ENCODE data around the gene PEX19. TPM values are rescaled to one million over a fixed set of nuclear protein-coding genes. Genes with fewer than 3 reads are reported as not detected.

The PEX19 gene
- total and polyA plus RNA-seq, 2 donors (not counting 1 experiment from before 2014, with no cell fraction given): 72.8 to 77.4 TPM

DNA sequence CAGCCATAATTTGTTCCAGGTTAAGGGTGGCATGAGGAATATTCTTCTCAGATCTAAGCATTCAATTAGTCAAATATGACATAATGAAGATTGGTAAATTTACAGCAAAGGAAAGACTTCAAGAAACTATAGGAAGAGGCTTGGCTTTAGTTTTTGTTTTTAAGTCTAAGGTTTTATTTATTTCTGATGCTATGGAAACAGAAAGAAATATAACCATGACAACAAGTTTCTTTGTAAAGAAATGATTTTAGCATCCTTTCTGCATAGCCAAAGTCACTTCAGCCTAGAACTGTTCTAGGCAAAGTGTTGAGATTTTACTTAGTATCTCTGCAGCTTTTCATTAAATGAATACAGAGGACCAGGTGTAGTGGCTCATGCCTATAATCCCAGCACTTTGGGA, 52.0 kb downstream of the PEX19 start:
- no peak overlapping the region for H3K4me2 ChIP-seq (ENCODE audit: extremely low read depth, insufficient read depth, low read length)
- H3K27me3 ChIP-seq (ENCODE audit: control insufficient read depth, insufficient read depth, low read length): no peaks in the 10 kb centered on the region
- no peak for DNase-seq (ENCODE audit: low read depth in 2 of 2)
- H3K9me3 ChIP-seq (ENCODE audit: control insufficient read depth, insufficient read depth, low read depth, low read length): no peaks in the 10 kb centered on the region
- no peak overlapping the region for H2AFZ ChIP-seq (ENCODE audit: low read length)
- H3K9ac ChIP-seq (ENCODE audit: insufficient read depth, low read length): no peak overlapping the region
- no peak overlapping the region for H3K27ac ChIP-seq (ENCODE audit: insufficient read depth, low read length)
- peaks cover 10% of the 10 kb centered on the region for H3K36me3 ChIP-seq (ENCODE audit: control insufficient read depth, insufficient read depth, low read length)
- H4K20me1 ChIP-seq (ENCODE audit: control insufficient read depth, extremely low read depth, insufficient read depth, low read length): no peaks in the 10 kb centered on the region
- no peak for TF ChIP-seq EZH2 (IDR thresholded peaks at IDR 0.05; ENCODE audit: low read length, missing control alignments)
- TF ChIP-seq, protein P1, sequence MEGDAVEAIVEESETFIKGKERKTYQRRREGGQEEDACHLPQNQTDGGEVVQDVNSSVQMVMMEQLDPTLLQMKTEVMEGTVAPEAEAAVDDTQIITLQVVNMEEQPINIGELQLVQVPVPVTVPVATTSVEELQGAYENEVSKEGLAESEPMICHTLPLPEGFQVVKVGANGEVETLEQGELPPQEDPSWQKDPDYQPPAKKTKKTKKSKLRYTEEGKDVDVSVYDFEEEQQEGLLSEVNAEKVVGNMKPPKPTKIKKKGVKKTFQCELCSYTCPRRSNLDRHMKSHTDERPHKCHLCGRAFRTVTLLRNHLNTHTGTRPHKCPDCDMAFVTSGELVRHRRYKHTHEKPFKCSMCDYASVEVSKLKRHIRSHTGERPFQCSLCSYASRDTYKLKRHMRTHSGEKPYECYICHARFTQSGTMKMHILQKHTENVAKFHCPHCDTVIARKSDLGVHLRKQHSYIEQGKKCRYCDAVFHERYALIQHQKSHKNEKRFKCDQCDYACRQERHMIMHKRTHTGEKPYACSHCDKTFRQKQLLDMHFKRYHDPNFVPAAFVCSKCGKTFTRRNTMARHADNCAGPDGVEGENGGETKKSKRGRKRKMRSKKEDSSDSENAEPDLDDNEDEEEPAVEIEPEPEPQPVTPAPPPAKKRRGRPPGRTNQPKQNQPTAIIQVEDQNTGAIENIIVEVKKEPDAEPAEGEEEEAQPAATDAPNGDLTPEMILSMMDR (conservative IDR thresholded peaks at IDR 0.05 in 1 of 2, IDR thresholded peaks at IDR 0.05 in 1 of 2; ENCODE audit: low read depth in 1 of 2, low read length in 2 of 2): no peak
- no peaks in the 10 kb centered on the region for H3K4me1 ChIP-seq (ENCODE audit: control insufficient read depth, extremely low read depth, insufficient read depth, low read length)
- no peaks in the 10 kb centered on the region for H3K79me2 ChIP-seq (ENCODE audit: control insufficient read depth, insufficient read depth, low read length)
- H3K4me3 ChIP-seq (replicated peaks in 1 of 4; ENCODE audit: control extremely low read depth in 1 of 4, insufficient read depth in 1 of 4, low read depth in 3 of 4, low read length in 4 of 4): no peak overlapping the region

DNA sequence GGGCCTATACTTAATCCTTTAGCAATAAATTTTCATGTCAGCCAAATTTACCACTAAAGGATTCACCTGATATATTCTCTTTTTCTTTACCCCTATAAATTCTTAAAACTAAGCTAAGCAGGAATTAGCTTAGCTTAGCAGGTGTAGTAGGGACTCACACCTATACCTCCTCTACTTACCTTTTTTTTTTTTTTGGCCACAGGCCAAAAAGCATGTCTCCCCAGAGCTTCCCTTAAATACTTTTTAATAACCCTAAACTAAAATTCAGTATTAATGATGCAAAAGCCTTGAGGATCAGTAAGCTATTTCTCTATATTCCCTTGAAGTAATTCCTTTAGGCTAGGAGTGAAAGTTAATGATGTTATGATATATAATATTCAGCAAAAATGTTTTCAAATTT, 56.5 kb downstream of the PEX19 start:
- Histone ChIP-seq H3K9me3 (ENCODE audit: control insufficient read depth, insufficient read depth, low read depth, low read length) (no peaks in the 10 kb centered on the region), H4K20me1 (ENCODE audit: control insufficient read depth, extremely low read depth, insufficient read depth, low read length) (no peaks in the 10 kb centered on the region), H3K36me3 (ENCODE audit: control insufficient read depth, insufficient read depth, low read length) (peaks cover 18% of the 10 kb centered on the region), H3K4me2 (ENCODE audit: extremely low read depth, insufficient read depth, low read length) (no peak overlapping the region), H3K27me3 (ENCODE audit: control insufficient read depth, insufficient read depth, low read length) (no peaks in the 10 kb centered on the region), H3K4me1 (ENCODE audit: control insufficient read depth, extremely low read depth, insufficient read depth, low read length) (no peaks in the 10 kb centered on the region), H3K27ac (ENCODE audit: insufficient read depth, low read length) (no peak overlapping the region), H3K9ac (ENCODE audit: insufficient read depth, low read length) (no peak overlapping the region), H3K4me3 (replicated peaks in 1 of 4; ENCODE audit: control extremely low read depth in 1 of 4, insufficient read depth in 1 of 4, low read depth in 3 of 4, low read length in 4 of 4) (no peak overlapping the region), H2AFZ (ENCODE audit: low read length) (no peak overlapping the region), H3K79me2 (ENCODE audit: control insufficient read depth, insufficient read depth, low read length) (no peaks in the 10 kb centered on the region)
- TF ChIP-seq, protein P1 (conservative IDR thresholded peaks at IDR 0.05 in 1 of 2, IDR thresholded peaks at IDR 0.05 in 1 of 2; ENCODE audit: low read depth in 1 of 2, low read length in 2 of 2): no peak
- no peak for TF ChIP-seq EZH2 (IDR thresholded peaks at IDR 0.05; ENCODE audit: low read length, missing control alignments)
- DNase-seq (ENCODE audit: low read depth in 2 of 2): no peak

DNA sequence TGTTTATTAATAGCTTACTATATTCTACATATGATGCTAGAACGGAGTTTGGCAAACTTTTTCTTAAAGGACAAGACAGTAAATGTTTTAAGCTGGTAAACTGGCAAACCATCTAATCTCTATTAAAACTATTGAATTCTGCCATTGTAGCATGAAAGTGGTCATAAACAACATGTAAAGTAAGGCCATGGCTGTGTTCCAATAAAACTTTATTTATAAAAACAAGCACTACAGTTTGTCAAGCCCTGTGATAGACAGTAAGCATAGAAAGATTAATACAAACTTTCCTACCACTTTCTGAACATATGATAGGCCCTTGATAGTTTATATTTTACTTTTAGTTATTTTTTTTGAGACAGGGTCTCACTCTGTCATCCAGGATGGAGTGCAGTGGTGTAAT, 57.4 kb downstream of the PEX19 start:
- H3K36me3 ChIP-seq (ENCODE audit: control insufficient read depth, insufficient read depth, low read length): peaks cover 18% of the 10 kb centered on the region
- no peaks in the 10 kb centered on the region for H3K4me1 ChIP-seq (ENCODE audit: control insufficient read depth, extremely low read depth, insufficient read depth, low read length)
- no peak overlapping the region for H2AFZ ChIP-seq (ENCODE audit: low read length)
- H3K9ac ChIP-seq (ENCODE audit: insufficient read depth, low read length): no peak overlapping the region
- H3K27ac ChIP-seq (ENCODE audit: insufficient read depth, low read length): no peak overlapping the region
- H4K20me1 ChIP-seq (ENCODE audit: control insufficient read depth, extremely low read depth, insufficient read depth, low read length): no peaks in the 10 kb centered on the region
- DNase-seq (ENCODE audit: low read depth in 2 of 2): no peak
- H3K4me2 ChIP-seq (ENCODE audit: extremely low read depth, insufficient read depth, low read length): no peak overlapping the region
- no peaks in the 10 kb centered on the region for H3K27me3 ChIP-seq (ENCODE audit: control insufficient read depth, insufficient read depth, low read length)
- TF ChIP-seq EZH2 (IDR thresholded peaks at IDR 0.05; ENCODE audit: low read length, missing control alignments): no peak
- TF ChIP-seq, protein P1 (conservative IDR thresholded peaks at IDR 0.05 in 1 of 2, IDR thresholded peaks at IDR 0.05 in 1 of 2; ENCODE audit: low read depth in 1 of 2, low read length in 2 of 2): no peak
- no peaks in the 10 kb centered on the region for H3K79me2 ChIP-seq (ENCODE audit: control insufficient read depth, insufficient read depth, low read length)
- no peaks in the 10 kb centered on the region for H3K9me3 ChIP-seq (ENCODE audit: control insufficient read depth, insufficient read depth, low read depth, low read length)
- H3K4me3 ChIP-seq (replicated peaks in 1 of 4; ENCODE audit: control extremely low read depth in 1 of 4, insufficient read depth in 1 of 4, low read depth in 3 of 4, low read length in 4 of 4): no peak overlapping the region
